Measurements from ENCODE around the gene CTIF. TPM values are rescaled to one million over a fixed set of nuclear protein-coding genes. Genes with fewer than 3 reads are reported as not detected.

CTIF gene
- total RNA-seq, 4 donors from 2014 or later, result 29.0 to 61.5 (median 37.7) TPM

DNA sequence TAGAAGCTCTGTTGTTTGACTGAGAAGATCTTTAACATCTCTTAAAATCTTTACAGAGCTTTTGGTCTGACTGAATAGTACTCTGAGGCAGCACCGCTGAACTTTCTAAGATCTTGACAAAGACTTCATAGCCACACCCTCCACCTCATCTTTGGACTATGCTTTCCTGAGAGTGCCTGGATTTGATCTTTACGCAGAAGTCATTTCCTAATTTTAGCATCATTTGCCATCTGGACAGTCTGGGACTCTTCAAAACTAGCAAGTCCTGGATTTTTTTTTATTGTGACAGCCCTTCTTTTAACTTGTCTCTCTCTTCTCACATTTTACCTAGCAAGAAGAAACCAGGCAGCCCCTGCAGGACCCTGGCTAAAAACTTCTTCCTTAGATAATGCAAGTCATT is 188.8 kb downstream of the CTIF start:
- H3K4me3 ChIP-seq, result no peak overlapping the region
- H3K36me3 ChIP-seq, result no peaks in the 10 kb centered on the region
- no peaks in the 10 kb centered on the region for H3K27me3 ChIP-seq
- 65% methylated on average over 2 of the region's 2 CpGs for WGBS
- H3K9me3 ChIP-seq, result no peaks in the 10 kb centered on the region
- H3K27ac ChIP-seq, result peak overlapping the region; percentile 53
- DNase-seq (ENCODE audit: low spot score in 2 of 2), result no peak
- TF ChIP-seq EP300 (IDR thresholded peaks at IDR 0.05), result no peak
- peaks cover 12% of the 10 kb centered on the region for H3K4me1 ChIP-seq

DNA sequence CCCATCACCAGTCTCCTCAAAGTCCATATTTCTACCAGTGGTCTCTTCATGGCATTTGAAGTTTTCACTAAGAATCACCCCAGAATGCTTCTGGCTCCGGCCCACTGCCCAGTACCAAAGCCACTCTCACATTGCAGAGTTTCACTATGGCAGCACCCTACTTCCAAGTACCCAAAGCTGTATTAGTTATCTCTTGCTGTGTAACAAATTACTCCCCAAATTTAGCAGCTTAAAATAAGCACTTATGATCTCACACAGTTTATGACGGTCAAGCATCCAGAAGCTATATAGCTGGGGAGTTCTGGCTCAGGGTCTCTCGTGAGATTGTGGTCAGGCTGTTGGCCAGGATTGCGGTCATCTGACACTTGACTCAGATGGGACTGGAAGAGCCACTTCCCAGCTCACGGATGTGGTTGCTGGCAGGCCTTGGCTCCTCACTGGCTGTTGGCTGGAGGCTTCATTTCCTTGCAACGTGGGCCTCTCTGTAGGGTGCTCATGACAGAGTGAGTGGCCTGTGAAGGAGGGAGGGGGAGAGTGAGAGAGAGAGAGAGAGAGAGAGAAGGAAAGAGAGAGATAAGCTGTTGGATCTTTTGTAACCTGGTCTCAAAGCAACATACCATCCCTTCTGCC is 189.5 kb downstream of the CTIF start:
- Histone ChIP-seq H3K27ac (peak overlapping the region; percentile 53), H3K36me3 (no peaks in the 10 kb centered on the region), H3K4me1 (peaks cover 19% of the 10 kb centered on the region), H3K27me3 (no peaks in the 10 kb centered on the region), H3K9me3 (no peaks in the 10 kb centered on the region), H3K4me3 (no peak overlapping the region)
- no peak for TF ChIP-seq POLR2A (IDR thresholded peaks at IDR 0.05)
- WGBS, result 59% methylated on average over 6 of the region's 6 CpGs
- DNase-seq (ENCODE audit: low spot score in 2 of 2), result peak in 1 of 2 donors; percentile 79

DNA sequence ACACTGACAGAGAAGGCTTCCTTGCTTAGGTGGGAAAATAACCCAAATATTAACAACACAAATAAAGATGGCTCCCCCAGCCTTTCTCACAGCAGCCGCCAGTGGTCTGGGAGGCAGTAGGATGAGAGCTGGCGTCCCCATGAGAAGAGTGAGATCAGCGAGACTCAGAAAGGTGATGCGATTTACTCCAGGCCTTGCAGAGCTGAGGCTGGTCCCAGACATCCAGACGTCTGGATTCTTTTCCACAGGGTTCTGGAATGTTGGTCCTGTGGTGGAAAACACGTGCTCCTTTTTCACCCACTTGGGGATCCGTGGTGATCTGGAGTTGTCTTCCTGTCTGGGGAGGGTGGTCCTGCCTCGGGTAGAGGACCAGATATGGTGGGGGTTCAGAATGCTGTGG is 190.6 kb downstream of the CTIF start:
- TF ChIP-seq POLR2A (IDR thresholded peaks at IDR 0.05) (no peak), EP300 (IDR thresholded peaks at IDR 0.05) (no peak), POLR2AphosphoS5 (IDR thresholded peaks at IDR 0.05) (no peak)
- TF ChIP-seq, protein P1, sequence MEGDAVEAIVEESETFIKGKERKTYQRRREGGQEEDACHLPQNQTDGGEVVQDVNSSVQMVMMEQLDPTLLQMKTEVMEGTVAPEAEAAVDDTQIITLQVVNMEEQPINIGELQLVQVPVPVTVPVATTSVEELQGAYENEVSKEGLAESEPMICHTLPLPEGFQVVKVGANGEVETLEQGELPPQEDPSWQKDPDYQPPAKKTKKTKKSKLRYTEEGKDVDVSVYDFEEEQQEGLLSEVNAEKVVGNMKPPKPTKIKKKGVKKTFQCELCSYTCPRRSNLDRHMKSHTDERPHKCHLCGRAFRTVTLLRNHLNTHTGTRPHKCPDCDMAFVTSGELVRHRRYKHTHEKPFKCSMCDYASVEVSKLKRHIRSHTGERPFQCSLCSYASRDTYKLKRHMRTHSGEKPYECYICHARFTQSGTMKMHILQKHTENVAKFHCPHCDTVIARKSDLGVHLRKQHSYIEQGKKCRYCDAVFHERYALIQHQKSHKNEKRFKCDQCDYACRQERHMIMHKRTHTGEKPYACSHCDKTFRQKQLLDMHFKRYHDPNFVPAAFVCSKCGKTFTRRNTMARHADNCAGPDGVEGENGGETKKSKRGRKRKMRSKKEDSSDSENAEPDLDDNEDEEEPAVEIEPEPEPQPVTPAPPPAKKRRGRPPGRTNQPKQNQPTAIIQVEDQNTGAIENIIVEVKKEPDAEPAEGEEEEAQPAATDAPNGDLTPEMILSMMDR (IDR thresholded peaks at IDR 0.05), result no peak
- Histone ChIP-seq H3K9me3 (no peaks in the 10 kb centered on the region), H3K36me3 (no peaks in the 10 kb centered on the region), H3K27me3 (no peaks in the 10 kb centered on the region), H3K4me1 (peaks cover 26% of the 10 kb centered on the region), H3K4me3 (no peak overlapping the region), H3K27ac (no peak overlapping the region)
- no peak for DNase-seq (ENCODE audit: low spot score in 2 of 2)
- 84% methylated on average over 8 of the region's 8 CpGs for WGBS

DNA sequence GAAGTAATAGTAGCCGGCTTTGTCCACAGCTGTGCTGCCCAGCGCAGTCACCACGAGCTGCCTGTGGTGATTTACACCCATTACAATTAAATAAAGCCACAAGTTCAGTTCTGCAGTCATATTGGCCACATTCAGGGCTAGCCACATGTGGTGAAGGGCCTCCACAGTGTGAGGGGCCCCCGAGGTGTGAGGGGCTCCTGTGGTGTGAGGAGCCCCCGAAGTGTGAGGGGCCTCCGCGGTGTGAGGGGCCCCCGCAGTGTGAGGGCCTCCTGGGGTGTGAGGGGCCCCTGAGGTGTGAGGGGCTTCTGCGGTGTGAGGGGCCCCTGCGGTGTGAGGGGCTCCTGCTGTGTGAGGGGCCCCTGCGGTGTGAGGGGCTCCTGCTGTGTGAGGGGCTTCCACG is 191.2 kb downstream of the CTIF start:
- DNase-seq (ENCODE audit: low spot score in 2 of 2), result no peak
- H3K27ac ChIP-seq, result no peak overlapping the region
- TF ChIP-seq POLR2A (IDR thresholded peaks at IDR 0.05) (no peak), POLR2AphosphoS5 (IDR thresholded peaks at IDR 0.05) (no peak)
- TF ChIP-seq, protein P1 (IDR thresholded peaks at IDR 0.05), result no peak
- H3K9me3 ChIP-seq, result no peaks in the 10 kb centered on the region
- no peak overlapping the region for H3K4me3 ChIP-seq
- peaks cover 26% of the 10 kb centered on the region for H3K4me1 ChIP-seq
- H3K36me3 ChIP-seq, result no peaks in the 10 kb centered on the region
- 100% methylated on average over 6 of the region's 12 CpGs for WGBS
- H3K27me3 ChIP-seq, result no peaks in the 10 kb centered on the region

DNA sequence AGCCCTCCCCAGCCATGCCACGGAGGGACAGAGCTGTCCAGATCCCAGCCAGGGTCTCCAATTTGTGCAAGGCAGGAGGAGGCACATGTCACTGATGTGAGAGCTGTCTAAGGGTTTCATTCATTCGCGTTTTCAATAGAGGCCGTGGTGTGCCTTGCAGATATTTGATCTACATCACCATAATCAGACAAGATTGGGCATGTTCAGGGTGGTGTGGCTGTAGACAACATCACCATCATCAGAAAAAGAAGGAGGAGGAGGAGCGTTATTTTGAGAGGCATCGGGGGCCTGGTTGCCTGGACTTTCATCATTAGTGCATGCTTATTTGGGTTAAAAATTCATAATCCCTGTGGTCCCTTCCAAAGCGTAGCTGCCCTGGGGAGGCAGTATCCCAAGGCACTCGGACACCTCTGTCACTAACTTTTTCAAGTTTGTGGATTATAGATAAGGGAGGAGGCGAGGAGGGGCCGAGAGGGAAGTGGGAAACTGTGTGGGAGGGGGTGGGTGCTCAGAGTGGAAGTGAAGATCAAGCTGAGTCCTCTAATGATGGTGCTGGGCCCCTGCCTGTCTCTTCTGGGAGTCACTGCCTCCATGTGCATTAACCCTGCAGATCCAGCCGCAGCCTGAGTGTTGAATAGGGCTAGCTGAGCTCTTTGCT is 194.1 kb downstream of the CTIF start:
- DNase-seq (ENCODE audit: low spot score in 2 of 2), result no peak
- no peaks in the 10 kb centered on the region for H3K36me3 ChIP-seq
- H3K27ac ChIP-seq, result no peak overlapping the region
- peaks cover 26% of the 10 kb centered on the region for H3K4me1 ChIP-seq
- H3K9me3 ChIP-seq, result no peaks in the 10 kb centered on the region
- 75% methylated on average over 10 of the region's 11 CpGs for WGBS
- no peaks in the 10 kb centered on the region for H3K27me3 ChIP-seq
- no peak overlapping the region for H3K4me3 ChIP-seq
- TF ChIP-seq, protein P1 (IDR thresholded peaks at IDR 0.05), result no peak
- no peak for TF ChIP-seq POLR2AphosphoS5 (IDR thresholded peaks at IDR 0.05)
- TF ChIP-seq EP300 (IDR thresholded peaks at IDR 0.05), result no peak
- no peak for TF ChIP-seq POLR2A (IDR thresholded peaks at IDR 0.05)

DNA sequence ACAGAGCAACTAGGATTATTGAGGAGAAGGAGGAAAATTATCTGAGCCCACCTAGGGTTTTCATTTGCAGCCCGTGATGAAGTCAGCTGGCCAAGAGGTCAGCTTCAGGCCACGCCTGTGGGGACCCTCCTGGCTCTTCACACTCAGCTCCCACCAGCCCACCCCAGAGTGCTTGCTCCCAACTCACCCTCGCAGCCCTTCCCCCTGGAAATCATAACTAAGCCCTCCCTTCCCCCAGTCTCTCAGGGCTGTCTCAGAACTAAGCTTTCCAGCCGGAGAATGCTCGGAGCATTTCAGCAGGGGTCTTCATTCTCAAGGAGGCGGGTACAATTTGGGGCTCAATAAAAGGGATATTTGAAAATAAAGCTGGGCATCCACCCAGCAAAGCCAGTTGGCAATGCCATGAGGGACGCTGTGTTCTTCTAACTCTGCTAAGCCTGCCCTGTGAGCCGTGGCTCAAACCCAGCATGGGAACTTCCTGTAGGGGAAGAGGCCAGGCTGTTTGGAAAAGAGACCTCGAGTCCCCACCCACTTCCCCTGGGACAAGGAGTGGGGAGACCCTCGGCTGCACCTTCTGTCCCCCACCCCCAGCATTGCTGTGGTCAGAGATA is 194.9 kb downstream of the CTIF start:
- Histone ChIP-seq H3K4me3 (no peak overlapping the region), H3K27ac (no peak overlapping the region), H3K9me3 (no peaks in the 10 kb centered on the region), H3K36me3 (no peaks in the 10 kb centered on the region), H3K27me3 (no peaks in the 10 kb centered on the region), H3K4me1 (peaks cover 18% of the 10 kb centered on the region)
- no peak for DNase-seq (ENCODE audit: low spot score in 2 of 2)
- no peak for TF ChIP-seq POLR2AphosphoS5 (IDR thresholded peaks at IDR 0.05)
- TF ChIP-seq POLR2A (IDR thresholded peaks at IDR 0.05), result no peak
- TF ChIP-seq, protein P1 (IDR thresholded peaks at IDR 0.05), result no peak
- no peak for TF ChIP-seq EP300 (IDR thresholded peaks at IDR 0.05)
- 60% methylated on average over 10 of the region's 10 CpGs for WGBS
